B cell (primary cell): Measurements from ENCODE around the gene SPIRE1.

ENCODE experiments used
- EZH2 ChIP-seq: IDR thresholded peaks from 2 replicates; pipeline ENCODE4 v1.6.1; 2012; ENCODE audit warnings: borderline replicate concordance, low read depth, mild to moderate bottlenecking, moderate library complexity, low read length; ENCODE audit not compliant: insufficient read depth, poor library complexity, severe bottlenecking
- TF ChIP-seq, protein P1 (sequence below): fragments of 200-600 bp; IDR thresholded peaks from one replicate; pipeline ENCODE4 v1.8.0; 2022; ENCODE audit warnings: antibody characterized with exemption, mild to moderate bottlenecking

DNA sequence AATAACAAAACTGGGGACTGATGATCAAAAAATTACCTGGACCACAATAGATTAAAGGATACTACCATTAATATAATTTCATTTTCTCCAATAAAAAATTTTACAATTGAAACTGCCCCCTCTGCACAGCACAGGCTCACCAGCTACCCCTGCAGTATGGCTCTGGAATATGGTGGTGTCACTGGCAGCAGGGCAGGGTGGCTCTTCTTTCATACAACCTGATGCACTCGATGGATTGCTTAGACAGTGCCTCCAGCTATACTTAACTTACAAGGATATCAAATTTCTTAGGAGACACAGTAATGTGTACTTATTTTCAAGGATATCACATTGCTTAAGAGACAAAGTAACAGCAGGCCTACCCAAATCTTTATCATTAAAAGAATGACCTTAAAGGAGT, 126.2 kb downstream of the SPIRE1 start:
- TF ChIP-seq, protein P1, sequence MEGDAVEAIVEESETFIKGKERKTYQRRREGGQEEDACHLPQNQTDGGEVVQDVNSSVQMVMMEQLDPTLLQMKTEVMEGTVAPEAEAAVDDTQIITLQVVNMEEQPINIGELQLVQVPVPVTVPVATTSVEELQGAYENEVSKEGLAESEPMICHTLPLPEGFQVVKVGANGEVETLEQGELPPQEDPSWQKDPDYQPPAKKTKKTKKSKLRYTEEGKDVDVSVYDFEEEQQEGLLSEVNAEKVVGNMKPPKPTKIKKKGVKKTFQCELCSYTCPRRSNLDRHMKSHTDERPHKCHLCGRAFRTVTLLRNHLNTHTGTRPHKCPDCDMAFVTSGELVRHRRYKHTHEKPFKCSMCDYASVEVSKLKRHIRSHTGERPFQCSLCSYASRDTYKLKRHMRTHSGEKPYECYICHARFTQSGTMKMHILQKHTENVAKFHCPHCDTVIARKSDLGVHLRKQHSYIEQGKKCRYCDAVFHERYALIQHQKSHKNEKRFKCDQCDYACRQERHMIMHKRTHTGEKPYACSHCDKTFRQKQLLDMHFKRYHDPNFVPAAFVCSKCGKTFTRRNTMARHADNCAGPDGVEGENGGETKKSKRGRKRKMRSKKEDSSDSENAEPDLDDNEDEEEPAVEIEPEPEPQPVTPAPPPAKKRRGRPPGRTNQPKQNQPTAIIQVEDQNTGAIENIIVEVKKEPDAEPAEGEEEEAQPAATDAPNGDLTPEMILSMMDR: no peak
- no peak for TF ChIP-seq EZH2
